HG02759 (cell line): ENCODE measurements around the gene DCUN1D2.
"Not testable (repeated sequence)": the region's sequence is repeated elsewhere in the genome, so short reads cannot be mapped to it uniquely, and the experiment has no call there.

ENCODE experiments used
- ATAC-seq: cut with Tn5 transposase; IDR thresholded peaks from one replicate; pipeline ENCODE4 v1.9.1; 2021; ENCODE audit warnings: mild to moderate bottlenecking, moderate library complexity; ENCODE audit not compliant: unreplicated experiment

Gene DCUN1D2

GRCh38 chr13:113449693-113450347 is 40.7 kb downstream of the DCUN1D2 start:
- no peak for ATAC-seq

DNA sequence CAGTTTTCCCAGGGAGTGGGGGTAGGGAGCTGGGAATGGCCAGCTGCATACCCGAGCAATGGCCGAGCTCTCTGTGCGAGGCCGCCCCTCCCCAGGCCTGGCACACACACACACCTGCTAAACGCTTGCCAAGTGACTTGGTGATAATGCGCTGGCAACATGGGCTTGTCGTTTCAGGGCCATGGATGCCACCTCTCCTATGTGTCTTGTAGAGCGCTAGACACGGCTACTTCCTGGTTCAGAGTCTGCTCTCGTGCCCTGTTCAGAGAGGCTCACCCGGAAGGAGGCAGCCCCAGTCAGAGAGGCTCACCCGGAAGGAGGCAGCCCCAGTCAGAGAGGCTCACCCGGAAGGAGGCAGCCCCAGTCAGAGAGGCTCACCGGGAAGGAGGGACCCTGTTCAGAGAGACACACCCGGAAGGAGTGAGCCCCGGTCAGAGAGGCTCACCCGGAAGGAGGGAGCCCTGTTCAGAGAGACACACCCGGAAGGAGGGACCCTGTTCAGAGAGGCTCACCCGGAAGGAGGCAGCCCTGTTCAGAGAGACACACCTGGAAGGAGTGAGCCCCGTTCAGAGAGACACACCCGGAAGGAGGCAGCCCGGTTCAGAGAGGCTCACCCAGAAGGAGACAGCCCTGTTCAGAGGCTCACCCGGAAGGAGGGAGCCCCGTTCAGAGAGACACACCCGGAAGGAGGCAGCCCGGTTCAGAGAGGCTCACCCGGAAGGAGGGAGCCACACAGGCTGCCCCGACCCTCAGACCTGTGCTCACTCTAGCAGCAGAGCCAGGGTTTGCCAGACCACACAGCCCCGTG is 41.4 kb downstream of the DCUN1D2 start:
- no peak for ATAC-seq

- ATAC-seq = no peak
These were observed 42.0 kb downstream of the DCUN1D2 start for GRCh38 chr13:113448545-113448884.

DNA sequence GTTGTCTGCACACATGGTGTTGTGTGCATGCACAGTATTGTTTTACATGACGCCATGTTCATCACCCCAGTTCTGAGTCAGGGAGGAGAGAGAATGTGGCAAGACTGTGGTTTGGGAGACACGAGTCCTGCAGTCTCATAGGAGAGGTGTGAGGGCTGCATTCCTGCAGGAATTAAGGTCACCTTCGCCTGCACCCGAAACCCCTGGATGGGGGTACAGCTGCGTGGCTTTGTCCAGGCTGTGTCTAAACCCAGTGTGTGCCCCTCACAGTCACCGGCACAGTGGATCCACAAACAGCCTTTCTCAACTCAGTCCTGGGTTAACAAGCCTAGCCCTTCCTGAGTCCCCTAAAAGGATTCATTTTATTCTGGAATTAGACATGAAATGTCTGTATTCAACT is 42.9 kb downstream of the DCUN1D2 start:
- no peak for ATAC-seq

DNA sequence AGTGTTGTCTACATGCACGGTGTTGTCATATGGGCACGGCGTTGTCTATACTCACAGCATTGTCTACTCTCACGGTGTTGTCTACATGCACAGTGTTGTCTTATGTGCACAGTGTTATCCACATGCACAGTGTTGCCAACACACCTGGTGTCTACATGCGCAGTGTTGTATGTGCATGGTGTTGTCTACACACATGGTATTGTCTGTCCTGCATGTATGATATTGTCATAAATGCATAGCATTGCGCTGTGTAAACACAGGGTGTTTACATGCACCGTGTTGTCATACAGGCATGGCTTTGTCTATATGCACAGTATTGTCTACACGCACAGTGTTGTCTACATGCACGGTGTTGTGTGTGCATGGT is 44.0 kb downstream of the DCUN1D2 start:
- ATAC-seq = no peak

DNA sequence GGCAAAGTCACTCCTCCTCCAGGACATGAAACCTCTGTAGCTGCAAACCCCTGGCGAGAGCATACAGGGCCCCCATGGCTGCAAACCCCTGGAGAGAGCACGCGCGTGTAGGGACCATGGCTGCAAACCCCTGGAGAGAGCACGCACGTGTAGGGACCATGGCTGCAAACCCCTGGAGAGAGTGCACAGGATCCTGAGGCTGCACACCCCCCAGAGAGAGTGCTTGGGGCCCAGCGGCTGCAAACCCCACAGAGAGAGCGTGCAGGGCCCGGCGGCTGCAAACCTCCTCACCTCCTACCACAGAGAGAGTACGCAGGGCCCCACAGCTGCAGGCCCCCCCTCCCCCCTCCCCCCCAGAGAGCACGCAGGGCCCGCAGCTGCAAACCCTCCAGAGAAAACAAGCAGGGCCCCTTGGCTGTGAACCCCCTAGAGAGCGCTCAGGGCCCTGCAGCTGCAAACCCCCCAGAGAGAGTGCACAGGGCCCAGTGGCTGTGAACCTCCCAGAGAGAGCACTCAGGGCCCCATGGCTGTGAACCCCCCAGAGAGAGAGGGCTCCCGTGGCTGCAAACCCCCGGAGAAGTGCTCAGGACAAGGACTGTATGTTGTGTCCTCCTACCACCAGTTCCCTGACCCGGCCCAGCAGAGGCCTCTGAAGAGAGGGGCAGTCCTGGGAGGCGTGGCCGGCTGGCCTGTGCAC is 44.6 kb downstream of the DCUN1D2 start:
- peak; percentile 64 for ATAC-seq

DNA sequence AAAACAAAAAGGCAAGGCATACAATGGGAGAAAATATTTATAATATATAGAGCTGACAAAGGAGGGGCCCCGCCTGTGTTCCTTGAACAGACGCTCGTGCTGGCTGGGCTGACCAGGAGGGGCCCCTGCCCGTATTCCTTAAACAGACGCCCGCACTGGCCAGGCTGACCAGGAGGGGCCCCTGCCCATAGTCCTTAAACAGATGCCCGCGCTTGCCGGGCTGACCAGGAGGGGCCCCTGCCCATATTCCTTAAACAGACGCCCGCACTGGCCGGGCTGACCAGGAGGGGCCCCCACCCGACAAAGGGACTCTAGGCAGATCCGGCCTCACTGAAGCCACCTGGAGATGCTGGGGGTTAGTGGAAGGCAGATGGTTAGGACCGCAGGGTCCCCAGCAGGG is 46.5 kb downstream of the DCUN1D2 start:
- no peak for ATAC-seq

DNA sequence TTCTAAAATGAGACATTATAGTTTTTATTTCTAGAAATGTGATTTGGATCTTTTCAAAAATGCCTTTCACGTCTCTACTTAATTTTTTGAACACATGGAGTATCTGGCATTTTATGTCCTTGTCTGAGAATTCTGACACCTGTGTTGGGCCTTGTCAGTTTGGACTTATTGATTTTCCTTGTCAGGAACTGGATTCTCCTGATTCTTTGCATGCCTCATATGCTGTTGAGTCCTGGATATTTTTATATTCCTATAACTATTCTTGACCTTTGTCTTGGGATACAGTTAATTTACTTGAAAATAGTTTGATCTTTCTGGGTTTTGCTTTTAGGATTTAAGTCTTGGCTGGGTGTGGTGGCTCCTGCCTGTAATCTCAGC is 47.5 kb downstream of the DCUN1D2 start:
- no peak for ATAC-seq

GRCh38 chr13:113442354-113442984 is 48.0 kb downstream of the DCUN1D2 start:
- ATAC-seq = no peak

DNA sequence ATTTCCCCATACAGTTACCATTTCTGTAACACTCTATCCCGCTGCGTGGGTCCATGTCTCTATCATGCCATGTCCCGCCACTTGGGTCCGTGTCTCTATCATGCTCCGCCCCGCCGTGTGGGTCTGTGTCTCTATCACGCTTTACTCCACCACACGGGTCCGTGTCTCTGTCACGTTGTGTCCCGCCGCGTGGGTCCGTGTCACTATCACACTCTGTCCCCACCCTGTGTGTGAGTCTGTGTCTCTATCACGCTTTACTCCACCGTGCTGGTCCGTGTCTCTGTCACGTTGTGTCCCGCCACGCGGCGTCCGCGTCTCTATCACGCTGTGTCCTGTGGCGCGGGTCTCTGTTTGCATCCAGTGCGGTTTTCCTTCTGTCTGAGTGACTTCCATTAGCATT is 48.9 kb downstream of the DCUN1D2 start:
- ATAC-seq = no peak

DNA sequence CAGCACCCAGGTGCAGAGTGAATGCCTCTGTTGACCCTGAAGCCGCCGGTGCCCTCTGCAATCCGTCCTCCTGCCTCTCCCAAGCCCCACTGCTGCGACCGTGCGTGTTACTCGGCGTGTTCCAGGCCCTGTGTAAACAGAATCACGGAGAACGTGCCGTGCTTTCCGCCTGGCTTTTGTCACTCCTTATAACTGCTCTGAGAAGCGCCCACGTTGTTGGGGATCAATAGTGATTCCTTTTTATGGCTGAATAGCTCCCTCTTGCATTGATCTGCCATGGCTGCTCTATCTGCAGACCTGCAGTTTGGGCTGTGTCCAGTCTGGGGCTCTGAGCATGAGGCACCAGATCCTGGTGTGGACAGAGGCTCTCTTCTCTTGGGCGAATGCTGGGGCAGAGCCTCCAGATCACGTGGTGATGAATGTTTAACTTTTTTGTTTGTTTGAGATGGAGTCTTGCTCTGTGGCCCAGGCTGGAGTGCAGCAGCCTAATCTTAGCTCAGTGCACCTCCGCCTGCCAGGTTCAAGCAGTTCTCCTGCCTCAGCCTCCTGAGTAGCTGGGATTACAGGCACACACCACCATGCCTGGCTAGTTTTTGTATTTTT is 53.0 kb downstream of the DCUN1D2 start:
- no peak for ATAC-seq

GRCh38 chr13:113436866-113437265 is 53.6 kb downstream of the DCUN1D2 start:
- ATAC-seq = not testable (repeated sequence)

- not testable (repeated sequence) for ATAC-seq
These were observed 54.6 kb downstream of the DCUN1D2 start for GRCh38 chr13:113435907-113436306.

DNA sequence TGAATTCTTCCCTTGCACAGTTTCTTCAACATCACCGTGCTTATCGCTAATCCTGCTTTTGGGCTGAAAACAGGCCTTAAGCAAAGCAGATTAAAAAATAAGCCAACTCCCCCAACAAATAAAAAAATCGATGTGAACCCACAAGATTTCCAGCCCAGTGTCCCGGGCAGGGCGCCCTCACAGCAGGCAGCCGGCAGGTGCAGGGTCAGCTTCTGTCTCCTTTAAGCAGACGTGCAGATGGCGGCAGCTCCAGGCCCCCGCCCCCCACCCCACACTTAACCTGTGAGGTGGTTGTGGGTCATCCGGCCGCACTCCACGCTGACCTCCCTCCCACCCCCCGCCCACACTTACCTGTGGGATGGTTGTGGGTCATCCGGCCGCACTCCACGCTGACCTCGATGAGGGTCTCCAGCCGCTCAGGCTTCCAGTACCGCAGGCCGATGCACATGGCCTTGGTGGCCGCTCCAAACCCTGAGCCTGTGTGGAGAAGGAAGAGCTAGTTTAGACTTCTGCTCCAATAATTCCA is 57.1 kb downstream of the DCUN1D2 start:
- ATAC-seq = no peak

GRCh38 chr13:113432506-113433270 is 57.8 kb downstream of the DCUN1D2 start:
- ATAC-seq = no peak

GRCh38 chr13:113431171-113431570 is 59.3 kb downstream of the DCUN1D2 start:
- no peak for ATAC-seq

DNA sequence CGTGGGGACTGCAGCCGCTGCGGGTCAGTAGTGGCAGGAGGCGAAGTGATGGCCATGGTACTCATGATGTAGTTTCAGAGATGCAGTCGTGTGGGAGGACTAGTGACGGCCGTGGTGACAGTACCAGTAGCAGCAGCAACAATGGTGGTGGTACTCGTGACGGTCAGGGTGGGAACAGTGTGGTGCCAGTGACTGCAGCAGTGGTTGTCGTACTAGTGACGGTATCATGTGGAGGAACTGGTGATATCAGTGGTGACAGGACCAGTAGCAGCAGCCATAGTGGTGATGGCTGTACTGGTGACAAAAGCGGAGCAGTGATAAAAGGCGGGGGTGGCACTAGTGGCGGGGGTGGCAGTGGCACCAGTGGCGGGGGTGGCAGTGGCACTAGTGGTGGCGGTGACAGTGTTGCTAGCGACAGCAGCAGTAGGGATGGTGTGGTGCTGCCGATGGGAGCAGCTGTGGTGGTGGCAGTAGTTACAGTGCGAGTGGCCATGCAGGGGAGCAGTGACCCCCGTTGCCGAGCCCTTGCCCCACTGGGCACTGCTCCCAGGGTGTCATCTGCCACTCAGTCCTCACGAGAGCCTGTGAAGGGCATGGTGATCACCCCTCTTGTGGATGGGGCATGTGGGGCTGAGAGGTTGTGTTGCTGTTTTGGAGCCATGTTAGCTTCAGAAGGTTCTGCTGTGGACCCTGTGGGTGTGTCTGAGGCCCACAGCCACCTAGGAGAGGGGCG is 60.0 kb downstream of the DCUN1D2 start:
- no peak for ATAC-seq

GRCh38 chr13:113429608-113429985 is 60.9 kb downstream of the DCUN1D2 start:
- ATAC-seq = no peak

DNA sequence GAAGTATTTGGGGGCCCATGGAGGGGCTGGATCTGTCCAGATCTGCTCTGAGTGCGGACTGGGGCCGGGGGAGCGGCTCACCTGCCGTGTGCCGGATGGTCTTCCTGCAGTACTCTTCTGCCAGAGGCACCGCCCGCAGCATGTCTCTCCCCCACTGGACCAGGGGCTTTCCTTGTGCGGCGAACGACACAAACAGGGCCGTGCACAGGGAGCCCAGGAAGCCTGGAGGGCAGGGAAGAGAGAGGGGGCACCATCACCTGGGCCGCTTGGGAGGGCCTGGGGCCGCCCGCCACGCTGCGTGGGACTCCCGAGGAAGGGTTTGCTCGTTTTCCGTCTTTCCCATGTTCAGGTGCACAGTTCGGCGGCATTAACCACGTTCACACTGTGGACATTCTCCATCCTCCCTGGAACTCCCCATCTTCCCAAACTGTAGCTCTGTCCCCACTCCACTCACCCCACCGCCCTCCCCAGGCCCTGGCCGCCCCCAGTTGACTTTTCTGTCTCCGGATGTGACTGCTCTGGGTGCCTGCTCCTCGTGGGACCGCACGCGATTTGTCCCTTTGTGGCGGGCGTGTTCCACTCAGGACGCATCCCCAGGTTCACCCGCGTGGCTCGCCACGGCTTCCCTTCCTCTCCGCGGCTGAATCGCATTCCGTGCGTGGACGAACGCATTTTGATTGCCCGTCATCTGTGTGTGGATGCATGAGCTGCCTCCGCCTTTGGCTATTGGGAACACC is 61.5 kb downstream of the DCUN1D2 start:
- ATAC-seq = no peak
